GM12892 (cell line): ENCODE measurements around the gene MEIOSIN.

ENCODE experiments used
- POLR2AphosphoS5 ChIP-seq: IDR thresholded peaks from 2 replicates; pipeline ENCODE4 v1.6.1; 2011; ENCODE audit warnings: low read depth, low read length, control low read depth
- TAF1 ChIP-seq: IDR thresholded peaks from 2 replicates; pipeline ENCODE4 v1.6.1; 2011; ENCODE audit warnings: low read depth, mild to moderate bottlenecking, control low read depth, low read length, borderline replicate concordance

DNA sequence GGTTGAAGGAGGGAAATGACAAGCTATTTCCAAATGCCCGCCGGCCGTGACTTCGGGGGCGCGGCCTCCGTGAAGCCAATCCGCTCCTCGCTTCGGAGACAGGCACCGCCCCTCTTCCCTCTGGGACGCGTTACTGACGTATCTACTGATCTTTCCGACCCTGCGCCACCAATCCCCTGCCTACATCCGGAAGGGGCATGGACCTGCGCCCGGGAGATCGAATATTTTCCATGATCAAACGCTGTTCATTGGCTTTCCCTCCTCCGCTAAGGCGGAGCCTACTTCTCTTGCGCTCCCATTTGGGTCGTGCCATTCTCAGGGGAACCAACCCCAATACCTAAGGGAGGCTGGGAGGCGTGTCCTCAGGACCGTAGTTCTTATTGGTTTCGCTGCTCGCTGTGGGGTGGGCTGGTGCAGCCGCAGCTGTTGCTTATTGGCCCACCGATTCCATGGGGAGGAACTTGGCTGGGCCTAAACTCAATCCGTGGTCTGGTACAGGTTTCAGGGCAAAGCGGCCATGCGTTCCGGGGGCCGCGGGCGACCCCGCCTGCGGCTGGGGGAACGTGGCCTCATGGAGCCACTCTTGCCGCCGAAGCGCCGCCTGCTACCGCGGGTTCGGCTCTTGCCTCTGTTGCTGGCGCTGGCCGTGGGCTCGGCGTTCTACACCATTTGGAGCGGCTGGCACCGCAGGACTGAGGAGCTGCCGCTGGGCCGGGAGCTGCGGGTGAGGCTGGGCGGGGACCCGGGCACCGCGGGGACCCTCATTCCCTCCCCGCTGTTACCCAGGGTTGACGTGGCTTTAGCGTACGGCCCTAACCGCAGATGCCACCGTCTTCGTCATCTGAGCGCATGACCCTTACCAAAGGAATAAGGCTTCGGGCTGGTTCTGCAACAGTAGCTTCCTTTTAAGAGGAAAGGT, 40.8 kb upstream of the MEIOSIN start, which contains the start of gene QPCTL:
- TF ChIP-seq POLR2AphosphoS5 (peak; percentile 82), TAF1 (0 out of 2 replicates have a peak, but pooled peaks have one; percentile 31)
